GM12892 (cell line): ENCODE data around the gene TSFM.

Source experiments
- POLR2A ChIP-seq: IDR thresholded peaks from 2 replicates; pipeline ENCODE4 v1.6.1; 2011; ENCODE audit warnings: low read depth, low read length, control low read depth
- POLR2AphosphoS5 ChIP-seq: IDR thresholded peaks from 2 replicates; pipeline ENCODE4 v1.6.1; 2011; ENCODE audit warnings: low read depth, low read length, control low read depth
- TAF1 ChIP-seq: IDR thresholded peaks from 2 replicates; pipeline ENCODE4 v1.6.1; 2011; ENCODE audit warnings: low read depth, mild to moderate bottlenecking, control low read depth, low read length, borderline replicate concordance

DNA sequence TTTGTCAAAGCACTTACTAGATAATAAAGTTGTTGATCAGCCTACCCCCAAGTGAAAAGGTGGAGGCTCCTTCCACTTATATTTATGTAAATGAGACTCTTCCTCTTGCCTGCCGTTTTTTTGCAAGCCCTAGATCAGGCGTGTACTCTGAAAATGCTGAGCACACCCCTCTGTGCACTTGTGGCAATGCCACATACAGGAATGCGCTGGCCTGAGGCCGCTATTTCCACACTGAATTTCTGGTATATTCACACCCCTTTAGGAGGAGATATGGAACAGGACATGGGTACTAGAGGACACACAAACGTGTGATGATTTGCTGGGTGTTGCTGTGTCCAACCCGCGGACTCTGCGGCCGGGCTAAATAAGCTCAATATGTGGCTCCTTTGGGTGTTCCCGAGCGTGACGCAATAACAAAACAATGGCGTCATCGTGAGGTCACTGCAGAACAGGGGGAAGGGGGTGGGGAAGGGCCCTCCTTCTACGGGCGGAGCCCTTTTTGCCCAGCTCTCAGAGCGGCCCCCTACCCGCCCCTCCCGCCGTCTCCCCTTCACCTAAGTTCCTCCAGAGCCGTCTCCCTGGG lies 38.3 kb upstream of the TSFM start:
- no peak for TF ChIP-seq TAF1
- no peak for TF ChIP-seq POLR2A
- no peak for TF ChIP-seq POLR2AphosphoS5
